SK-N-MC (cell line): ENCODE data around the gene MAP4K2.

ENCODE experiments used
- EZH2 ChIP-seq: fragments of 200-600 bp; sonication (generic); IDR thresholded peaks from one replicate; pipeline ENCODE4 v1.6.1; 2017; ENCODE audit warnings: antibody characterized with exemption
- POLR2AphosphoS5 ChIP-seq: IDR thresholded peaks from 2 replicates; pipeline ENCODE4 v1.6.1; 2012; ENCODE audit warnings: mild to moderate bottlenecking, low read depth, low read length, borderline replicate concordance

GRCh38 chr11:64739871-64740270 is 63.1 kb downstream of the MAP4K2 start:
- TF ChIP-seq POLR2AphosphoS5: no peak
- no peak for TF ChIP-seq EZH2
